Panc1 (cell line): ENCODE results near the gene PRR36. TPM values are rescaled to one million over a fixed set of nuclear protein-coding genes. Genes with fewer than 3 reads are reported as not detected.

Experiments
- ATAC-seq: fragments of 200-7000 bp; cut with Tn5 transposase; 2 replicates; pipeline ENCODE4 v1.9.1; 2020; ENCODE audit warnings: mild to moderate bottlenecking, moderate library complexity
- BruUV-seq: library from RNA; stranded (reverse); fragments of 400-500 nt; replicated peaks from 2 replicates; lab custom pipeline; 2021; lab: Mats Ljungman, UMichigan
- CTCF ChIA-PET: fragments of 300-600 bp; sonication (Branson Sonifier 250); formaldehyde crosslinking; loops from one replicate; lab custom pipeline; 2022; ENCODE audit warnings: antibody characterized with exemption; lab: Charles Lee
- POLR2A ChIA-PET: fragments of 300-600 bp; sonication (Branson Sonifier 250); formaldehyde crosslinking; loops from one replicate; lab custom pipeline; 2022; ENCODE audit warnings: antibody characterized with exemption; lab: Charles Lee
- DNase-seq: peaks from one replicate; pipeline ENCODE4 v3.0.0-alpha.2; 2010; ENCODE audit warnings: low read depth, low spot score
- H3K27ac ChIP-seq: 2 replicates; pipeline ENCODE4 v1.5.1; 2011; ENCODE audit warnings: mild to moderate bottlenecking, low read length, inconsistent platforms
- H3K27me3 ChIP-seq: fragments of 200-500 bp; sonication (Bioruptor generic); 2 replicates; pipeline ENCODE4 v1.6.0; 2014; ENCODE audit warnings: low read length, inconsistent platforms; ENCODE audit not compliant: control insufficient read depth, insufficient read depth
- H3K36me3 ChIP-seq: fragments of 200-500 bp; sonication (Bioruptor generic); 2 replicates; pipeline ENCODE4 v1.5.1; 2014; ENCODE audit warnings: inconsistent platforms, mild to moderate bottlenecking, low read length, moderate library complexity; ENCODE audit not compliant: control insufficient read depth, insufficient read depth
- H3K4me1 ChIP-seq: 2 replicates; pipeline ENCODE4 v1.5.1; 2011; ENCODE audit warnings: inconsistent platforms, mild to moderate bottlenecking, low read length, moderate library complexity; ENCODE audit not compliant: control insufficient read depth, insufficient read depth
- H3K4me3 ChIP-seq, 2 experiments: 2 replicates each; pipeline ENCODE4 v1.5.1; 2011 to 2012; ENCODE audit warnings: low read depth in 2 of 2, low read length in 2 of 2, mild to moderate bottlenecking in 2 of 2, inconsistent platforms in 1 of 2, moderate library complexity in 1 of 2
- H3K9me3 ChIP-seq: fragments of 200-500 bp; sonication (Bioruptor generic); 2 replicates; pipeline ENCODE4 v1.5.1; 2014; ENCODE audit warnings: low read depth, mild to moderate bottlenecking, inconsistent platforms, low read length, moderate library complexity; ENCODE audit not compliant: control insufficient read depth, insufficient read depth
- CTCF ChIP-seq: fragments of 450-650 bp; IDR thresholded peaks from 2 replicates; pipeline ENCODE4 v1.5.1; 2017; ENCODE audit warnings: mild to moderate bottlenecking
- POLR2AphosphoS5 ChIP-seq: IDR thresholded peaks from 2 replicates; pipeline ENCODE4 v1.6.1; 2012; ENCODE audit warnings: mild to moderate bottlenecking, low read depth, low read length, moderate library complexity
- SIN3A ChIP-seq: IDR thresholded peaks from 2 replicates; pipeline ENCODE4 v1.6.1; 2012; ENCODE audit warnings: low read depth, mild to moderate bottlenecking, low read length, moderate library complexity, borderline replicate concordance; ENCODE audit not compliant: insufficient read depth
- TCF7L2 ChIP-seq: IDR thresholded peaks from 2 replicates; pipeline ENCODE4 v1.6.1; 2011; ENCODE audit warnings: mild to moderate bottlenecking, low read depth, low read length, inconsistent platforms
- in situ Hi-C: cut with HindIII; loops from 2 replicates; pipeline ENCODE4 v1.10.0; 2016; ENCODE audit warnings: low sequenced_read_pairs, low pct_unique_long_range_greater_than_20kb
- intact Hi-C: fragments of 100-400 bp; cut with micrococcal nuclease; formaldehyde crosslinking; loops from one replicate; pipeline ENCODE4 v1.10.0; 2022; ENCODE audit not compliant: unreplicated experiment
- total RNA-seq: library from RNA; stranded (reverse); gene quantifications from one replicate; pipeline ENCODE4 v1.2.1, GENCODE V29; 2021; ENCODE audit not compliant: unreplicated experiment
- TF ChIP-seq, protein P1 (sequence below), 2 experiments: IDR thresholded peaks; 2 replicates each; pipeline ENCODE4 v1.6.1; 2011 to 2012; ENCODE audit warnings: low read depth in 2 of 2, control low read depth in 1 of 2, low read length in 1 of 2, mild to moderate bottlenecking in 1 of 2, moderate library complexity in 1 of 2; ENCODE audit not compliant: insufficient read depth in 1 of 2

Gene PRR36
- total RNA-seq, 1 experiment from 2014 or later: 3.7 TPM

DNA sequence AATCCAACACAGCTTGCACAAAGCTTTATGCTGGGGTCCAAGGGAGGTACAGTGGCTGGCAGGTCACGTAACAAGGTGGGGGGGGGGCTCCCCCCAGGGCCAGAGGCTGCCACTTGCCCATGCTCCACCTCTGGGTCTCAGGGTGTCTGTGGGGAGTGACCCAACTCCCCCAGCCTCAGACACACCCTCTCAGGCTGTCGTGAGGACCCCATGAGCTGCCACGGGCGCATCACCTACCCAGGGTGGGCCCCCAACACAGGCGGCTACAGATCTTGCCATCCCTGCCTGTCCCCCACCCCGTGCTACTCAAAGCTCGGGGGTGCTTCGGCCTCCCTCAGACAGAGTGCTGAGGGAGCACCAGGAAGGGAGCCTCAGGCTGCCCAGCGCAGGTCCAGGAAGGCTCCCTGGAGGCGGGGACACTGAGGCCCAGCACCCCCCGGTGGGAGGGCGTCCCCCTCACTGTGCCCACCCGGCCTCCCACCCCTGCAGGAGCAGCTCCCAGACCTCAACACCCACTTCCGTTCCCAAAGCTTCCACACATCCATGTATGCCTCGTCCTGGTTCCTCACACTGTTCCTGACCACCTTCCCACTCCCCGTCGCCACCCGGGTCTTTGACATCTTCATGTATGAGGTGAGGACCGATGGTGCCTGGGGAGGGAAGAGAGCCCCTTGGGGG lies 23.1 kb downstream of the PRR36 start:
- H3K4me1 ChIP-seq: no peaks in the 10 kb centered on the region; the same call in 1 of the 2 replicates
- no peak for ATAC-seq
- intact Hi-C loops: no loop called here
- no peak overlapping the region for H3K4me3 ChIP-seq
- H3K9me3 ChIP-seq: no peaks in the 10 kb centered on the region
- TF ChIP-seq SIN3A (no peak), POLR2AphosphoS5 (no peak), CTCF (no peak), TCF7L2 (no peak)
- TF ChIP-seq, protein P1, sequence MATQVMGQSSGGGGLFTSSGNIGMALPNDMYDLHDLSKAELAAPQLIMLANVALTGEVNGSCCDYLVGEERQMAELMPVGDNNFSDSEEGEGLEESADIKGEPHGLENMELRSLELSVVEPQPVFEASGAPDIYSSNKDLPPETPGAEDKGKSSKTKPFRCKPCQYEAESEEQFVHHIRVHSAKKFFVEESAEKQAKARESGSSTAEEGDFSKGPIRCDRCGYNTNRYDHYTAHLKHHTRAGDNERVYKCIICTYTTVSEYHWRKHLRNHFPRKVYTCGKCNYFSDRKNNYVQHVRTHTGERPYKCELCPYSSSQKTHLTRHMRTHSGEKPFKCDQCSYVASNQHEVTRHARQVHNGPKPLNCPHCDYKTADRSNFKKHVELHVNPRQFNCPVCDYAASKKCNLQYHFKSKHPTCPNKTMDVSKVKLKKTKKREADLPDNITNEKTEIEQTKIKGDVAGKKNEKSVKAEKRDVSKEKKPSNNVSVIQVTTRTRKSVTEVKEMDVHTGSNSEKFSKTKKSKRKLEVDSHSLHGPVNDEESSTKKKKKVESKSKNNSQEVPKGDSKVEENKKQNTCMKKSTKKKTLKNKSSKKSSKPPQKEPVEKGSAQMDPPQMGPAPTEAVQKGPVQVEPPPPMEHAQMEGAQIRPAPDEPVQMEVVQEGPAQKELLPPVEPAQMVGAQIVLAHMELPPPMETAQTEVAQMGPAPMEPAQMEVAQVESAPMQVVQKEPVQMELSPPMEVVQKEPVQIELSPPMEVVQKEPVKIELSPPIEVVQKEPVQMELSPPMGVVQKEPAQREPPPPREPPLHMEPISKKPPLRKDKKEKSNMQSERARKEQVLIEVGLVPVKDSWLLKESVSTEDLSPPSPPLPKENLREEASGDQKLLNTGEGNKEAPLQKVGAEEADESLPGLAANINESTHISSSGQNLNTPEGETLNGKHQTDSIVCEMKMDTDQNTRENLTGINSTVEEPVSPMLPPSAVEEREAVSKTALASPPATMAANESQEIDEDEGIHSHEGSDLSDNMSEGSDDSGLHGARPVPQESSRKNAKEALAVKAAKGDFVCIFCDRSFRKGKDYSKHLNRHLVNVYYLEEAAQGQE (IDR thresholded peaks at IDR 0.05; ENCODE audit: insufficient read depth in 1 of 2, low read depth in 2 of 2, low read length in 1 of 2): no peak
- no peaks in the 10 kb centered on the region for H3K36me3 ChIP-seq
- BruUV-seq: no TSS peak
- POLR2A ChIA-PET: no interaction called here
- CTCF ChIA-PET: interaction anchor here (0.5 kb wide), 1 partner anchor 51 kb away, joined by 3 read pairs; no protein-coding TSS in a partner anchor
- no peaks in the 10 kb centered on the region for H3K27me3 ChIP-seq
- no peak overlapping the region for H3K27ac ChIP-seq
- no peak for DNase-seq
- in situ Hi-C loops: no loop called here

GRCh38 chr19:7850000-7850813 lies 24.0 kb downstream of the PRR36 start:
- Histone ChIP-seq H3K27me3 (no peaks in the 10 kb centered on the region), H3K27ac (no peak overlapping the region), H3K36me3 (no peaks in the 10 kb centered on the region), H3K9me3 (no peaks in the 10 kb centered on the region), H3K4me3 (no peak overlapping the region), H3K4me1 (no peaks in the 10 kb centered on the region; the same call in 1 of the 2 replicates)
- TF ChIP-seq POLR2AphosphoS5 (no peak), CTCF (no peak), SIN3A (no peak), TCF7L2 (no peak)
- TF ChIP-seq, protein P1 (IDR thresholded peaks at IDR 0.05; ENCODE audit: insufficient read depth in 1 of 2, low read depth in 2 of 2, low read length in 1 of 2): no peak
- ATAC-seq (no peak), DNase-seq (no peak)
- BruUV-seq: no TSS peak
- intact Hi-C loops: no loop called here
- in situ Hi-C loops: no loop called here
- ChIA-PET POLR2A (interaction anchor here (0.6 kb wide), 1 partner anchor 221 kb away, joined by 9 read pairs; no protein-coding TSS in a partner anchor), CTCF (no interaction called here)
